ENCODE measurements around the gene TACSTD2. TPM values are rescaled to one million over a fixed set of nuclear protein-coding genes. Genes with fewer than 3 reads are reported as not detected.
A peak's percentile ranks its signal among the peaks of the same experiment; 100 is the strongest.
"Not testable (repeated sequence)": the region's sequence is repeated elsewhere in the genome, so short reads cannot be mapped to it uniquely, and the experiment has no call there.

The TACSTD2 gene
- total RNA-seq: 1 to 10 TPM in 3 of 9 donors, under 1 TPM in 5, not detected in 1; 0.32 to 2.5 (median 0.76) TPM
- polyA plus RNA-seq: 1 to 10 TPM in 2 of 3 donors, under 1 TPM in 1; 0.22 to 1.5 (median 1.2) TPM
- long read RNA-seq, donor 1: 0 reads
- long read RNA-seq, donor 2: 0 reads
- long read RNA-seq, donor 3: 0 reads
- long read RNA-seq, donor 4: 0 reads
- long read RNA-seq, donor 5, partial matches to known transcripts: 0 of 1 reads
- long read RNA-seq, donor 5, other reads (novel, unspliced or antisense): 0 of 1 reads
- long read RNA-seq, donor 6, partial matches to known transcripts: 0 of 1 reads
- long read RNA-seq, donor 6, other reads (novel, unspliced or antisense): 0 of 1 reads
- long read RNA-seq, donor 7: 0 reads
- long read RNA-seq, donor 8: 0 reads
- long read RNA-seq, donor 9: 0 reads
- long read RNA-seq, donor 10, partial matches to known transcripts: 0 of 1 reads
- long read RNA-seq, donor 10, other reads (novel, unspliced or antisense): 0 of 1 reads

DNA sequence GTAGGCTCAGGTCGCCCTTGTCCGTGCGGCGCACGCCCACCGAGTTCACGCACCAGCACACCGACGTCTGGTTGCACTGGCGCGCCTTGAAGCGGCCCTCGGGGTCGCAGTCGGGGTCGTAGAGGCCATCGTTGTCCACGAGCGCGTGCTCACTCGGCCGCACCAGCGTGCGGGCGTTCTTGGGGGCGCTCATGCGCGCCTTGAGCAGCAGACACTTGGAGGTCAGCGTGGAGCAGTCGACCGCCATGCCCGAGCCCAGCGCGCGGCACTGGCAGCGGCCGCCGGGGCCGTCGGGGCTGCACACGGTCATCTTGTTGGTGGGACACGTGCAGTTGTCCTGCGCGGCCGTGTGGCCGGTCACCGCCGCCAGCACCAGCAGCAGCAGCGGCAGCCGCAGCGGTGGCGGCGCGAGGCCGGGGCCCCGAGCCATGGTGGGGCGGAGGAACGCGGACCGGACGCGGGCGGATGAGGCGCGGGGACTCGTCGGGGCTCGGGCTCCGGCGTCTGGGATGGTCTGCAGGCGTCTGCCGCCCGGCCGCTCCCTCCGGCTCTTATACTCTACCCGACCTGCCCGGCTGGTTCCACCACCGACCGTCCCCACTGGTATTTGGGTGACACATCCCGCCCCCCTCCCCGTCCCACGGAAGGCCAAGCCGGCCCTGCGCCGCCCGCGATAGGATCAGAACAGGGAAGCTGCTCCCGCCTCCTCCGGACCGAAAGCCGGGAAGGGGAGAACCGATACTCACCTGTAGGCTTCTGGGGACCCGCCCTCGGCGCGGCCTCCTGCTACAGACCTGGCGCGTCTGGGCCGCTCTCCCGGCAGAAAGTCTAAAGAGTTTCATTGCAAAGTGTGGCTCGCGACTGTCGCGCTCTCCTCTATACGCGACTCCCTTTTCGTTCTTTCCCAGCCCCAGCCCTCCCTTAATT, at the start of gene TACSTD2:
TSS of gene TACSTD2 (minus strand) at position 526 of the 927 bp plus-strand sequence. CDS start at position 430, 96 bp downstream.
- DNase-seq: peak in 4 of 7 donors; percentile 23 to 43 (median 31)
- WGBS, 4 donors: 9 to 28% (median 16%) methylated on average over 17 to 107 of the region's 107 CpGs
- TF ChIP-seq POLR2A (IDR thresholded peaks at IDR 0.05): no peak
- TF ChIP-seq, protein P1, sequence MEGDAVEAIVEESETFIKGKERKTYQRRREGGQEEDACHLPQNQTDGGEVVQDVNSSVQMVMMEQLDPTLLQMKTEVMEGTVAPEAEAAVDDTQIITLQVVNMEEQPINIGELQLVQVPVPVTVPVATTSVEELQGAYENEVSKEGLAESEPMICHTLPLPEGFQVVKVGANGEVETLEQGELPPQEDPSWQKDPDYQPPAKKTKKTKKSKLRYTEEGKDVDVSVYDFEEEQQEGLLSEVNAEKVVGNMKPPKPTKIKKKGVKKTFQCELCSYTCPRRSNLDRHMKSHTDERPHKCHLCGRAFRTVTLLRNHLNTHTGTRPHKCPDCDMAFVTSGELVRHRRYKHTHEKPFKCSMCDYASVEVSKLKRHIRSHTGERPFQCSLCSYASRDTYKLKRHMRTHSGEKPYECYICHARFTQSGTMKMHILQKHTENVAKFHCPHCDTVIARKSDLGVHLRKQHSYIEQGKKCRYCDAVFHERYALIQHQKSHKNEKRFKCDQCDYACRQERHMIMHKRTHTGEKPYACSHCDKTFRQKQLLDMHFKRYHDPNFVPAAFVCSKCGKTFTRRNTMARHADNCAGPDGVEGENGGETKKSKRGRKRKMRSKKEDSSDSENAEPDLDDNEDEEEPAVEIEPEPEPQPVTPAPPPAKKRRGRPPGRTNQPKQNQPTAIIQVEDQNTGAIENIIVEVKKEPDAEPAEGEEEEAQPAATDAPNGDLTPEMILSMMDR (IDR thresholded peaks at IDR 0.05): peak in 1 of 6 experiments; percentile 6
- Histone ChIP-seq H3K27ac (no peak within 1 kb of the TSS), H3K4me1 (replicated peaks in 1 of 2) (peaks cover 5 to 20% of the 10 kb centered on the region in 2 donors), H3K4me3 (peak within 1 kb of the TSS in 1 of 4 donors; percentile 41), H3K36me3 (replicated peaks in 1 of 2) (no peaks in the 10 kb centered on the region), H3K9me3 (replicated peaks in 1 of 3) (no peaks in the 10 kb centered on the region), H3K27me3 (peaks cover 29% of the 10 kb centered on the region)
- intact Hi-C loops (cut with DNase I): no loop called here

DNA sequence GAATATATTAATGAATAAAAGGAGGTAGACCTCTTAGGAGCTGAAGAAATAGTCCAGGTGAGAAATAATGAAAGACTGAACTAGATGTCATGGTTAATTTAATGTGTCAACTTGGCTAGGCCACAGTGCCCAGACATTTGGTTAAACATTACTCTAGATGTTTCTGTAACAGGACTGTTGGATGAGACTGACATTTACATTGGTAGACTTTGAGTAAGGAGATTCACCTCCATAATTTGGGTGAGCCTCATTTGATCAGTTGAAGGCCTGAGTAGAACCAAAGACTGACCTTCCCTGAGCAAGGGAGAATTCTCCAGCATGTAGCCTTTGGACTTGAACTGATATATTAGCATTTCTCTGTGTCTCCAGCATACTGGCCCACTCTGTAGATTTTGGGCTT, 49.2 kb upstream of the TACSTD2 start:
- TF ChIP-seq, protein P1 (IDR thresholded peaks at IDR 0.05): no peak
- no peak for TF ChIP-seq POLR2A (IDR thresholded peaks at IDR 0.05)
- no peaks in the 10 kb centered on the region for H3K4me1 ChIP-seq (replicated peaks in 1 of 2)
- DNase-seq: no peak
- H3K27ac ChIP-seq: no peak overlapping the region
- intact Hi-C loops (cut with DNase I): no loop called here
- no peaks in the 10 kb centered on the region for H3K36me3 ChIP-seq (replicated peaks in 1 of 2)
- no peak overlapping the region for H3K4me3 ChIP-seq
- no peaks in the 10 kb centered on the region for H3K9me3 ChIP-seq (replicated peaks in 1 of 3)
- no peaks in the 10 kb centered on the region for H3K27me3 ChIP-seq

- 96 to 97% (median 96%) methylated on average over 17 to 27 of the region's 27 CpGs; no CpG with 5 or more reads in 1 of the 4 donors for WGBS, 4 donors
- intact Hi-C loops (cut with DNase I); H3K9me3 ChIP-seq (replicated peaks in 1 of 3); H3K27ac ChIP-seq; H3K4me1 ChIP-seq (replicated peaks in 1 of 2); H3K4me3 ChIP-seq; H3K27me3 ChIP-seq; DNase-seq; H3K36me3 ChIP-seq (replicated peaks in 1 of 2): not testable (repeated sequence)
Measured at GRCh38 chr1:58623259-58623658, 46.2 kb upstream of the TACSTD2 start.

DNA sequence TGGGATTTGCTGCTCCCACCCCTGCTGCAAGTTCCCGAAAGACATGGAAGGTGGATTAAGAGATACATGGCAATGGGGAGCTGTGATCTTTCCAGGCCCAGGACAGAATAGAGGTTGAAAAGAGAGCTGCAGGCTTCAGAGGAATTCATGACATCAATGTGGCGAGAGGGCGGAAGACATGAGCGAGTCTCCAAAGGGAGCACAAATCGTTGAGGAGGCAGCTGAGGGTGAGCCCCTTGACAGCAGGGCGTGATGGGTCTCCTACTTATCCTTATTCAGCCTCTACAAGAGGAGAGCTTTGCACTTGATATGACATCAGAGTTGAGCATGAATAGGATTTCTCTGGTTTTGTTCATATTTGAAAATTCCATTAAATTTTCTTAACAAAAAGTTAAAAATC, 45.5 kb upstream of the TACSTD2 start:
- H3K9me3 ChIP-seq (replicated peaks in 1 of 3): no peaks in the 10 kb centered on the region
- no peak for DNase-seq
- intact Hi-C loops (cut with DNase I): no loop called here
- no peaks in the 10 kb centered on the region for H3K4me1 ChIP-seq (replicated peaks in 1 of 2)
- H3K36me3 ChIP-seq (replicated peaks in 1 of 2): no peaks in the 10 kb centered on the region
- H3K4me3 ChIP-seq: no peak overlapping the region
- H3K27ac ChIP-seq: no peak overlapping the region
- WGBS, 4 donors: 91 to 95% (median 92%) methylated on average over 6 of the region's 6 CpGs
- no peaks in the 10 kb centered on the region for H3K27me3 ChIP-seq
- TF ChIP-seq POLR2A (IDR thresholded peaks at IDR 0.05): no peak
- TF ChIP-seq, protein P1 (IDR thresholded peaks at IDR 0.05): no peak
